Sciatic nerve (tissue), 2 donors: ENCODE measurements around the gene RPH3AL. TPM values are rescaled to one million over a fixed set of nuclear protein-coding genes. Genes with fewer than 3 reads are reported as not detected.
A peak's percentile ranks its signal among the peaks of the same experiment; 100 is the strongest.

Experiments
- ATAC-seq: fragments of 200-7000 bp; cut with Tn5 transposase; one replicate; pipeline ENCODE4 v1.9.1; 2020; ENCODE audit warnings: mild to moderate bottlenecking, moderate library complexity
- DNase-seq: peaks from one replicate; pipeline ENCODE4 v3.0.0-alpha.2; 2020; ENCODE audit warnings: low spot score
- intact Hi-C: fragments of 100-400 bp; cut with DNase I; formaldehyde crosslinking; loops from one replicate; pipeline ENCODE4 v1.14.2; 2022
- total RNA-seq: library from RNA; stranded (reverse); fragmentation: NEBNext Ultra II Directional; extraction: Animal tissue kit (Norgen Biotek cat#: 25700); gene quantifications from one replicate; pipeline ENCODE4 v1.2.1, GENCODE V29; 2021
- donor health status: DM: no; HTN: no; CAD: no.
- donor health status: DM: no; HTN: no; CAD: no.

The RPH3AL gene
- total RNA-seq, 1 donor from 2014 or later, result 19.0 TPM

DNA sequence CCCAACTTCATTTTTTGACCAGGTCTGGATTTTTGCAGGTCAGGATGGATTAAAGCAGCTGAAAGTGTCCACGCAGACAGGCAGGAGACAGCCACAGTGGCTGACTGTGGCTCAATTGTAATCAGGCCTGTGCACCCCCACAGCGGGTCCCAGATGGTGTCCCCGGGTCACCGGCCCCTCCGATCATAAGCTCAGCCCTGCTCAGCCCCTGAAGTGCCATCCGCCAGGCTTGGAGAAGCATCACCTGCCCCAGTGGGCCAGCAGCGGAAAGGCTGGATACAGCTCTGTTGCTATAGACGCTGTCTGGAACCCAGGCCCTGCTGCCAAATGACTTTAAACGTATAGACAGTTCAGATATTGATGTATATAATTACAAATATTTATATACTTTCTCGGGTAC lies 60.6 kb downstream of the RPH3AL start:
- intact Hi-C loops, result no loop called here
- ATAC-seq, result no peak
- peak; percentile 44 for DNase-seq

DNA sequence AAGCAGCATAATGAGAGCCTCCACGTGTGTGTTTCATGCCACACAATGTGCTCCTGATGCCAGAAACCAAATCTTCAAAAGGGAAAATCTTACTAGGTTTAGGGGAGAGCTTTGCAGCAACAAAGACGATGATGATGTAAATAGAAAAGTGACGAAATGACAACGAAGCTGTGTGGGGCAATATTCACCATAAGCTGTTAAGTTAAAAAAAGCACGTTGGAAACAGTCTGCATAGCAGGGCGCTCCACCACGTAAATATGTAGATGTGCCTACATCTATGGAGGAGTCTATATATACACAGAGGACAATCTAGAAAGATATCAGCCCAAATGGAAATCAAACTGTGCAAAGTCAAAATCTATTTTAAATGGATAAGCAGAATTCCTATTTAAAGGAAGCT lies 61.0 kb downstream of the RPH3AL start:
- DNase-seq (no peak), ATAC-seq (no peak)
- intact Hi-C loops, result no loop called here

GRCh38 chr17:290626-291025 lies 62.0 kb downstream of the RPH3AL start:
- intact Hi-C loops, result no loop called here
- DNase-seq (peak; percentile 38), ATAC-seq (no peak)

GRCh38 chr17:290121-290521 lies 62.5 kb downstream of the RPH3AL start:
- intact Hi-C loops, result no loop called here
- ATAC-seq, result no peak
- peak; percentile 53 for DNase-seq

GRCh38 chr17:289409-289808 lies 63.2 kb downstream of the RPH3AL start:
- ATAC-seq, result no peak
- intact Hi-C loops, result no loop called here
- DNase-seq, result peak; percentile 38

DNA sequence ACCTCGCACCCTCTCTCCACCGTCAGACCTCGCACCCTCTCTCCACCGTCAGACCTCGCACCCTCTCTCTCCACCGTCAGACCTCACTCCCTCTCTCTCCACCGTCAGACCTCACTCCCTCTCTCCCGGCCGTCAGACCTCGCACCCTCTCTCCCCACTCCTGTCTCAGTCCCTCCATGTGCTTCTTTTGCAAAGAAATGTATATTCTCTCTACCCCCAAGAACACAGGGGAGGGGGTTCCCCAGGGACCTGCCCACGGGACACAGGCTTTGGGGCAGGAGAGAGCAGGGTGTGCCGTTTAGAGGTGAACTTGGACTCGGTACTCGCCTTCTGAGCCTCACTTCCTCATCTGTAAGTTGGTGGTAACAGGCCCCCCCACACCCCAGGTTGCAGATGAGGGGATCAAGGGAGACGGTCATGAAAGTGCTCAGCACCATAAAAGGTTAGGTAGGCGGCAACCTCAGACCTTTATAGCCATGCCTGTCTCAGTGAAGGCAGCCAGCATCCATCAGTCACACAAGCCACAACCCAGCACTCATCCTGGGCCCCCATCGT lies 63.7 kb downstream of the RPH3AL start:
- ATAC-seq, result no peak
- intact Hi-C loops, result no loop called here
- DNase-seq, result peak; percentile 30

- intact Hi-C loops, result no loop called here
- DNase-seq (peak; percentile 54), ATAC-seq (no peak)
Observed at GRCh38 chr17:286571-286970, 66.0 kb downstream of the RPH3AL start.

- ATAC-seq (no peak), DNase-seq (peak; percentile 50)
- intact Hi-C loops, result no loop called here
Observed at GRCh38 chr17:285751-286422, 66.7 kb downstream of the RPH3AL start.

DNA sequence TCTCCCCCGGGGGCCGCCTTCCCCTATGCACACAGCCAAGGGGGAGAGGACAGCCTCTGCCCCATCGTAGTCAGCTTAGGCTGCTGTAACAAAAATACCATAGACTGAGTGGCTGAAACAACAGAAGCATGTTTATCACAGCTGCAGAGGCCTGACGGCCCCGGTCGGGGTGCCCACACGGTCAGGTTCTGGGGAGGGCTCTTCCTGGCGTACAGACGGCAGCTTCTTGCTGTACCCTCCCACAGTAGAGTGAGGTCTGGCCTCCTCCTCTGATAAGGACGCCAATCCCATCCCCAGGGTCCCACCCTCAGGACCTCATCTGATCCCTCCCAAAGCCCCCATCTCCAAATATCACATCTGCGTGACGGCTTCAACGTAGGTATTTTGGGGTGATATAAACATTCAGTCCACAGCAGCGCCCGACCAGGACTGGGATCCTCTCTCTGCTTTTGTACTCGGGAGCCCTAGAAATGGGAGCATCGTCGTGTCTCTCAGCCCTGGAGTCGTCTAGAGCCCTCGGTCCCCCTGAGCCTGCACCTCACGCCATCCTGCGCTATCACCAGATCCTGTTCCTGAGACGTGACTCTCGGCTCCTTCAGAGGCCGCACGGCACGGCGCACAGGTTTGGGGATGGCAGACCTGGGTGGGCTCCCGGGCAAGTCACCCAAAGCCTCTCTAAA lies 67.8 kb downstream of the RPH3AL start:
- ATAC-seq, result no peak
- peak; percentile 43 for DNase-seq
- intact Hi-C loops, result no loop called here

GRCh38 chr17:283911-284675 lies 68.5 kb downstream of the RPH3AL start:
- DNase-seq (peak; percentile 53), ATAC-seq (no peak)
- intact Hi-C loops, result no loop called here

DNA sequence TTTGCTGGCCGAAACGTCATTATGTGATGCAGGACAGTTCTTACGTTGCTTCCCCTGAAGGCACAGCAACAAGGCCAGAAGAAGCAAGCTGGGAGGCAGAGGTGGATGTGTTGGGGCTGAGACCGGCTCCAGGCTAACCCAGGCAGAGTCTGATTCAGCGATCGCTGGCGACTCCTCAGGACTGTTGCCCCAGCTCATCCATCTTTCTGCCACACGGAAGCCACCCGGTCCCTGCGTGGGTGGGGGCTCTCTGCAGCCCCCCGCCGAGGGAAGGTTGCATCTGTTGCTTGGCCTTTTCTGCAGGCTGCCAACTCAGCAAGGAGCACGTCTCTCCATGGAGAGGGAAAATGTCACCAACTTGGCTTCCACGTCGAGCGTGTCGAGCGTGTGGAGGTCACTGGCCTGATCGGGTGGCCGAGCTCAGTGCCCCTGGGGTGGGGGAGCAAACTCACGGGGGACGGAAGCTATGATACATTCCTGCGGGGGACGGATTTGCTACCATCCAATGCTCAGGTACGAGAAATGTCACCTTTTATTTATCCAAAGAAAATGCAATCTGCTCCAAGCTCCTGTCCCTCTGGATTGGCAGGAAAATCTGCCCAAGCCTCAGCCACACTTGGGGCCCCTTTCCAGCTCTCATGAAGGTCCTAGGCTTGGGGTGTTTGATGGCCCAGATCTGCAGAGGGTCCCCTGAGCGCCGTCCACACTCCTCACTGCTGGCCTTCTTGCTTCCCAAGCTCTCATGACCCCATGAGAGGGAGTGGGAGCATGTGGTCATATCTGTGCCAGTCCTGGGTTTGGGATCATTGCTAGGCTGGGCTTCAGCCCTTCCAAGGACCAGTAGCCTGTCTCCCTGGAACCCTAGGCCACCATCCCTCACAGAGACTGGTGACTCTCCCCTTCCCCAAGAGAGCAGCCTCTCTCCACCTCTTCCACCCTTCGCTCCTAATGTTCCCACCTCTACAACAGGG lies 69.4 kb downstream of the RPH3AL start:
- peak; percentile 40 for DNase-seq
- no peak for ATAC-seq
- intact Hi-C loops, result no loop called here

- peak; percentile 30 for DNase-seq
- ATAC-seq, result no peak
- intact Hi-C loops, result no loop called here
Observed at GRCh38 chr17:282000-282911, 70.4 kb downstream of the RPH3AL start.

GRCh38 chr17:281365-281999 lies 71.1 kb downstream of the RPH3AL start:
- intact Hi-C loops, result no loop called here
- DNase-seq, result peak; percentile 41
- ATAC-seq, result no peak

DNA sequence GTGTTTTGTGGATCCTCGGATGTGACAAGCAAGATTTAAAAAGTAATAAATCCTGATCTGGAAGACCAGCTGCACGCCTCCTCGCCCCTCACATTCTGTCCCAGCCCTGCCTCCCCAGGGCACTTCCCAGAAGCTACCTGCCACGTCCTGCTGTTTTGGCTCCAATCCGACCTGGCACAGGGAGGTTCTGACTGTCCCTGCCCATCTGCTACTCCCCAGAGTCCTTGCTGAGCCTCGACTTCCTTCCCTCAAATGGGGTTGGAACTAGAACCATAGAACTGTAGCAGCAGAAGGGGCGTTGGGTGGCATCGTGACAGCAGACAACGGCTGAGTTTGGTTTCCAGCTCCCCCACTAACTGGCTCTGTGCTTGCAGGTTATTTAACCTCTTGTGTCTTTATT lies 71.7 kb downstream of the RPH3AL start:
- peak; percentile 38 for DNase-seq
- no peak for ATAC-seq
- intact Hi-C loops, result no loop called here

GRCh38 chr17:280216-280615 lies 72.4 kb downstream of the RPH3AL start:
- DNase-seq (peak; percentile 19), ATAC-seq (no peak)
- intact Hi-C loops, result no loop called here

DNA sequence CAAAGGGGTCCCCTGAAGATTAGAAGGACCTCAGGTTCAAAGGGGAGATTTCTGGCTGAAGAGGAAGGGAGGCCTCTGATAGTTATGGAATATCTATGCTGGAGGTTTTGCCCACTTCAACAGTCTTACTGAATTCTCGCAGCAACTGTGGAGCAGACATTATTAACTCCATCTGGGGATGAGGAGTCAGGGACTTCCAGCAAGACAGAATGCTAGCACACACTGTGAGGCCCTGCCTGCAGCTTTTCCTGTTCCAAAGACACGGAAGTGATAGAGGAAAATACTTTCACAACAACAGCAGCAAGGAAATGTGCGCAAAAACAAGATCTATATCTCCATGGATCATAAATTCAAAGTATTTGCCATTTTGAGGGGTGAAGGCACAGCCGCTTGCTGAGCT lies 72.8 kb downstream of the RPH3AL start:
- DNase-seq, result no peak
- intact Hi-C loops, result no loop called here
- no peak for ATAC-seq

DNA sequence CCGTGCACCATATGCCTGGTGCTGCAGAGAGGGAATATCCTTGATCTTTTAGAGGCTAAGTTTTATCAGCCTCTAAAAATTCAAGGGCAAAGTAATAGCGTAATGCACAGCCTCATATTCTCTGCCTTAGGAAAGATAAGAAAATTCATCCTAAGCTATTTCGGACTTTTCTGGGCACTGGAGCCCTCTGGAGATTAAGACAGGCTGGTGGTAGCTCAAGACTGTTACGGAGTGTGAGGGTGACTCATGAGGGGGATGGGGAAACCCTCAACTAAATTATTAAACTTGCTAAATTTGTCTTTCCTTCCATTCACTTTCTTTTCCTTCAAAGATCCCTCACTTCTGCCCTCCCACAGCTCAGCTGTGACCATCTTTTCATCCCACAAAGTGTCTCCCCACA lies 73.3 kb downstream of the RPH3AL start:
- ATAC-seq (no peak), DNase-seq (no peak)
- intact Hi-C loops, result no loop called here
